Activated CD4-positive, alpha-beta memory T cell treated with anti-CD3 and anti-CD28 coated beads for 36 hours (primary cell): Measurements from ENCODE around the gene TPSB2. TPM values are rescaled to one million over a fixed set of nuclear protein-coding genes. Genes with fewer than 3 reads are reported as not detected.

Source experiments
- CTCF ChIA-PET: fragments of 350-600 bp; sonication (Branson Sonifier 250); formaldehyde crosslinking; loops from one replicate; lab custom pipeline; 2021; ENCODE audit warnings: antibody characterized with exemption, inconsistent platforms; lab: Charles Lee
- POLR2A ChIA-PET: fragments of 350-600 bp; sonication (Branson Sonifier 250); formaldehyde crosslinking; loops from one replicate; lab custom pipeline; 2021; ENCODE audit warnings: antibody characterized with exemption; lab: Charles Lee
- DNase-seq: peaks from one replicate; pipeline ENCODE4 v3.0.0-alpha.2; 2020
- H3K27ac Mint-ChIP-seq: one replicate; pipeline ENCODE4 v1.8.0; 2021; ENCODE audit warnings: mixed read lengths
- H3K27me3 Mint-ChIP-seq: one replicate; pipeline ENCODE4 v1.8.0; 2021; ENCODE audit warnings: mixed read lengths
- H3K36me3 Mint-ChIP-seq: one replicate; pipeline ENCODE4 v1.8.0; 2021; ENCODE audit warnings: mixed read lengths
- H3K4me1 Mint-ChIP-seq: one replicate; pipeline ENCODE4 v1.8.0; 2021; ENCODE audit warnings: low read depth, mixed read lengths
- H3K4me3 Mint-ChIP-seq: one replicate; pipeline ENCODE4 v1.8.0; 2021; ENCODE audit warnings: mild to moderate bottlenecking, mixed read lengths
- H3K9me3 Mint-ChIP-seq: one replicate; pipeline ENCODE4 v1.8.0; 2021; ENCODE audit warnings: mixed read lengths
- intact Hi-C: fragments of 100-400 bp; cut with micrococcal nuclease; formaldehyde crosslinking; loops from one replicate; pipeline ENCODE4 v1.15.1; 2023
- total RNA-seq, 2 experiments: library from RNA; stranded (reverse); gene quantifications; one replicate each; pipeline ENCODE4 v1.2.3, GENCODE V29; 2021

The TPSB2 gene
- total RNA-seq, 2 experiments from 2014 or later: not detected

DNA sequence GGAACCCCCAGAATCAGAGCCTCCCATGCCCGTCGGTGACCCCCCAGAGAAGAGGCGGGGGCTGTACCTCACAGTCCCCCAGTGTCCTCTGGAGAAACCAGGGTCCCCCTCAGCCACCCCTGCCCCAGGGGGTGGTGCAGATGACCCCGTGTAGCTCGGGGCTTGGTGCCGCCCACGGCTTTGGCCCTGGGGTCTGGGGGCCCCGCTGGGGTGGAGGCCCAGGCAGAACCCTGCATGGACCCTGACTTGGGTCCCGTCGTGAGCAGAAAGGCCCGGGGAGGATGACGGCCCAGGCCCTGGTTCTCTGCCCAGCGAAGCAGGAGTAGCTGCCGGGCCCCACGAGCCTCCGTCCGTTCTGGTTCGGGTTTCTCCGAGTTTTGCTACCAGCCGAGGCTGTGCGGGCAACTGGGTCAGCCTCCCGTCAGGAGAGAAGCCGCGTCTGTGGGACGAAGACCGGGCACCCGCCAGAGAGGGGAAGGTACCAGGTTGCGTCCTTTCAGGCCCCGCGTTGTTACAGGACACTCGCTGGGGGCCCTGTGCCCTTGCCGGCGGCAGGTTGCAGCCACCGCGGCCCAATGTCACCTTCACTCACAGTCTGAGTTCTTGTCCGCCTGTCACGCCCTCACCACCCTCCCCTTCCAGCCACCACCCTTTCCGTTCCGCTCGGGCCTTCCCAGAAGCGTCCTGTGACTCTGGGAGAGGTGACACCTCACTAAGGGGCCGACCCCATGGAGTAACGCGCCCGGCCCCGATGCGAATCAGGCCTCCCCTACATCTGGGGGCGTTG lies 8.9 kb downstream of the TPSB2 start:
- Mint-ChIP-seq H3K4me3 (no peak overlapping the region), H3K27me3 (no peaks in the 10 kb centered on the region), H3K4me1 (no peaks in the 10 kb centered on the region), H3K36me3 (no peaks in the 10 kb centered on the region), H3K27ac (no peak overlapping the region), H3K9me3 (no peaks in the 10 kb centered on the region)
- ChIA-PET CTCF (interaction anchor here (0.6 kb wide), 1 partner anchor 484 kb away, joined by 3 read pairs; no protein-coding TSS in a partner anchor), POLR2A (no interaction called here)
- intact Hi-C loops: no loop called here
- DNase-seq: no peak

DNA sequence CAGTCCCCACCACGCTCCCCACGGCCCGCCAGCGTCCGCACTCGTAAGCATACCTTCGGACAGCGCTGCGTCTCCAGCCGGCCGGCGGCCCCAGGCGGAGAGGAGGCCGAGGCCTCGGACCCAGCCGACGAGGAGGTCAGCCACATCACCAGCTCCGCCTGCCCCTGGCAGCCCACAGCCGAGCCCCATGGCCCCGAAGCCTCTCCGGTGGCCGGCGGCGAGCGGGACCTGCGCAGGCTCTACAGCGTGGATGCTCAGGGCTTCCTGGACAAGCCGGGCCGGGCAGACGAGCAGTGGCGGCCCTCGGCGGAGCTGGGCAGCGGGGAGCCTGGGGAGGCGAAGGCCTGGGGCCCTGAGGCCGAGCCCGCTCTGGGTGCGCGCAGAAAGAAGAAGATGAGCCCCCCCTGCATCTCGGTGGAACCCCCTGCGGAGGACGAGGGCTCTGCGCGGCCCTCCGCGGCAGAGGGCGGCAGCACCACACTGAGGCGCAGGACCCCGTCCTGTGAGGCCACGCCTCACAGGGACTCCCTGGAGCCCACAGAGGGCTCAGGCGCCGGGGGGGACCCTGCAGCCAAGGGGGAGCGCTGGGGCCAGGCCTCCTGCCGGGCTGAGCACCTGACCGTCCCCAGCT lies 9.8 kb downstream of the TPSB2 start:
- Mint-ChIP-seq H3K36me3 (no peaks in the 10 kb centered on the region), H3K4me1 (no peaks in the 10 kb centered on the region), H3K27ac (no peak overlapping the region), H3K4me3 (no peak overlapping the region), H3K9me3 (no peaks in the 10 kb centered on the region), H3K27me3 (no peaks in the 10 kb centered on the region)
- ChIA-PET POLR2A (no interaction called here), CTCF (no interaction called here)
- intact Hi-C loops: no loop called here
- no peak for DNase-seq

DNA sequence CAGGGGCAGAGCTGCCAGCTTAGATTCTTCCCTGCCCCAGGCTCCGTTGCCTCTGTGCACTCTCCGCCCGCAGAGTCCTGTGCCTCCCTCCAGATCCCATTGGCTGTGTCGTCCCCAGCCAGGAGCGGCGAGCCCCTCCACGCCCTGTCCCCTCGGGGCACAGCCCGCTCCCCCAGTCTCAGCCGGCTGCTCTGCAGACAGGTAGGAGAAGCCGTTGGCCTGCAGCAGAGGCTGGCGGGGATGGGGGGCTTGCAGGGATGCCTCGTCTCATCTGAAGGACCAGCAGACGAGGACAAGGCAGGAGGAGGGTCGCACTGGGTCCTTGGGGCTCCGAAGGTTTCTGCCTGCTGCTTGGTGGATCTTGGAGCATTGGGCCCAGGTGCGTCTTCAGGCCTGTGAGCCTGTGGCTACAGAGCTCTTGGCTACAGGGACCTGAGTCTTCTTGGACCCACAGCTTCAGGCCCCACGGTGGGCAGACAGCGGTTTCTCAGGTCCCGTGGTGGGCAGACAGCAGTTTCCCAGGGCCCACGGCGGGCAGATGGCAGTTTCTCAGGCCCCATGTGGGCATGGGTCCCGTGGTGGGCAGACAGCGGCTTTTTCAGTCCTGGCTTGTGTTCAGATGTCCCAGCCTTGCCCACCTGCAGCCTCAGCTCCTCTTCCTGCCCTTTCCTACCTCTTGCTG lies 10.9 kb downstream of the TPSB2 start:
- ChIA-PET POLR2A (no interaction called here), CTCF (no interaction called here)
- no peaks in the 10 kb centered on the region for H3K9me3 Mint-ChIP-seq

DNA sequence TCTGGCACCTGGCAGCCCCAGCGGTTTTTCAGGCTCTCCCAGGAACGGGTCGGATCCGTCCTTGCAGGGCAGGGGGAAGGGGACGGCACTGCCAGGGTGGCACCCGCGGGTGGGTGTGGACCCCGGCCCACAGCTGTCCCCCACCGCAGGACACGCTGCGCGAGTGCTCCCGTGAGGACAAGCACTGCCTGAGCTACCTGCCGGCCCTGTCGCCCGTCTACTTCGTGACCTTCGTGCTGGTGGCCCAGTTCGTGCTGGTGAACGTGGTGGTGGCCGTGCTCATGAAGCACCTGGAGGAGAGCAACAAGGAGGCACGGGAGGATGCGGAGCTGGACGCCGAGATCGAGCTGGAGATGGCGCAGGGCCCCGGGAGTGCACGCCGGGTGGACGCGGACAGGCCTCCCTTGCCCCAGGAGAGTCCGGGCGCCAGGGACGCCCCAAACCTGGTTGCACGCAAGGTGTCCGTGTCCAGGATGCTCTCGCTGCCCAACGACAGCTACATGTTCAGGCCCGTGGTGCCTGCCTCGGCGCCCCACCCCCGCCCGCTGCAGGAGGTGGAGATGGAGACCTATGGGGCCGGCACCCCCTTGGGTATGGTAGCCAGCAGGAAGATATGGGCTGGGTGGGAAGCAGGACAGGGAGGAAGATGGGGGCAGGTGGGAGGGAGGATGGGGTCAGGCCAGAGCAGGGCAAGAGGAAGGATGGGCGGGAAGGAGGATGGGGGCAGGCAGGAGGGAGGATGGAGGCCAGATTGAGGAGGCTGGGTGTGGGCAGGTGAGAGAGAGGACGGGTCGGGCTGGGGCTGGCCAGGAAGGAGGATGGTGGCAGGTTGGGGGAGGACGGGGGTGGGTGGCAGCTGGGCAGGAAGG lies 11.7 kb downstream of the TPSB2 start:
- no peak for DNase-seq
- intact Hi-C loops: no loop called here
- no peak overlapping the region for H3K4me3 Mint-ChIP-seq
- no peaks in the 10 kb centered on the region for H3K9me3 Mint-ChIP-seq
- CTCF ChIA-PET: no interaction called here
- POLR2A ChIA-PET: no interaction called here
- no peaks in the 10 kb centered on the region for H3K4me1 Mint-ChIP-seq
- H3K27me3 Mint-ChIP-seq: no peaks in the 10 kb centered on the region
- H3K27ac Mint-ChIP-seq: no peak overlapping the region
- H3K36me3 Mint-ChIP-seq: no peaks in the 10 kb centered on the region

More for the DNA sequence above, 10.9 kb downstream of the TPSB2 start:
- no peak overlapping the region for H3K4me3 Mint-ChIP-seq
- no peaks in the 10 kb centered on the region for H3K4me1 Mint-ChIP-seq
- no peak for DNase-seq
- H3K36me3 Mint-ChIP-seq: no peaks in the 10 kb centered on the region
- H3K27me3 Mint-ChIP-seq: no peaks in the 10 kb centered on the region
- H3K27ac Mint-ChIP-seq: no peak overlapping the region
- intact Hi-C loops: no loop called here

DNA sequence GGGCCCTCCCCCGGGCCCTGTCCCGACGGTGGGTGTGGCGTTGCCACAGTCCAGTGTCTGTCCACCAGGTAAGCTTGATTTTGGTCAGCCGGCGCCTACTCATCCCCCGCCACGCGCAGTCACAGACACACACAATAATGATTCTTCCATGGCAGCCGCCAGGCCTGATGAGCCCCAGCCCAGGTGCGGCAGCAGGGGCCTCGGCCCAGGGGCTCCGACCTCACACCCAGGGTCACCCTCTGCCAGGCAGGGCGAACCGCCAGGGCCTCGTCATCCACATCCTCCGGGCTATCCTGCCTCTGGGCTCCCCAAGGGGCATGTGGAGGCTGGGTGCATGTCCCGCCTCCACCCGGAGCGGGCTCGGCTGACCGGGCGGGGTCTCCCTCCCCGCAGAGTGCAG lies 12.5 kb downstream of the TPSB2 start:
- H3K36me3 Mint-ChIP-seq: no peaks in the 10 kb centered on the region
- no peaks in the 10 kb centered on the region for H3K27me3 Mint-ChIP-seq
- intact Hi-C loops: no loop called here
- H3K27ac Mint-ChIP-seq: no peak overlapping the region
- DNase-seq: no peak
- ChIA-PET POLR2A (no interaction called here), CTCF (no interaction called here)
- H3K9me3 Mint-ChIP-seq: no peaks in the 10 kb centered on the region
- H3K4me3 Mint-ChIP-seq: no peak overlapping the region
- no peaks in the 10 kb centered on the region for H3K4me1 Mint-ChIP-seq

DNA sequence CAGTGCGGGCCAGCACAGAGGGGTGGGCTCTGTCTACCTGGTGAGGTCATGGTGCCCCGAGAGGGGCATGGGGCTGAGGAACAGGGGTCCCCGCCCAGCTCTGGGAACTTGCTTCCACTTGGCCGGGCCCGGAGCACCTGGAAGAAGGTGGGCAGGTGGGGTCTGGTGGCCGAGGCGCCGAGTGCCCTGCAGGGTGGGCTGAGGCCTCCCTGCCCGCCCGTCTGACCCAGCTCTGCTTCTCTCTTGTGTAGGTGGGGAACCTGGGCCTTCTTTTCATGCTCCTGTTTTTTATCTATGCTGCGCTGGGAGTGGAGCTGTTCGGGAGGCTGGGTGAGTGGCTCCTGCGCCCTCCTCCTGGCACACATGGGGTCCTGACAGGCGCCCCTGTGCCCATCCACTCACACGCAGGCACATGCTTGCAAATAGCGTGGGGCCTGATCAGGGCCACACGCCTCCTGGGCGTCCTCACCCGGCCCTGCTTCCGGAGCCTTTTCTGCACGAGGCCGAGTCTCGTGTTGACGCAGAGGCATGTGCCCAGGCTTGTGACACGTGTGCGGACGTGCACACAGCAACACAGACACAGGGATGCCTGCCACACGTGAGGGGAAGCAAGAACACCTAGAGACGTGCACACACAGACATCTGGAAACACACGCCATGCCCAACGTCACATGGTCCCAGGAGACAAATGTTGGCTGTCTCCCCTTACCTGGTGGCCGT lies 13.1 kb downstream of the TPSB2 start:
- Mint-ChIP-seq H3K4me3 (no peak overlapping the region), H3K27ac (no peak overlapping the region), H3K4me1 (no peaks in the 10 kb centered on the region), H3K27me3 (no peaks in the 10 kb centered on the region), H3K9me3 (no peaks in the 10 kb centered on the region), H3K36me3 (no peaks in the 10 kb centered on the region)
- POLR2A ChIA-PET: no interaction called here
- intact Hi-C loops: no loop called here
- CTCF ChIA-PET: no interaction called here
- no peak for DNase-seq

DNA sequence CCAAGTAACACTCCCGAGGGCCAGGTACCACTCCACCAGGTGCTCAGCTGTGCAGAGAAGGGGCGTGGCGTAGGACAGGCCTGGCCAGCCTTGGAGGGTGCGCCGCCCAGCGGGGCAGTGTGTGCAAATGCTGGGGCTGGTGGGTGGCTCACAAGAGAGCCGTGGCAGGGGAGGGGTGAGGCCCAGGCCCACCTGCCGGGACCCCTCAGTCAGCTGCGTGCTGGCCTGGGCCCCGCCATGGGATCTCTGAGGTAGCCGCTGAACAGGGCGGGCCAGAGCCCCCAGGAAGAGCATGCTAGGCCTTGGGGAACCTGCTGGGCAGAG lies 13.7 kb downstream of the TPSB2 start:
- no peak overlapping the region for H3K4me3 Mint-ChIP-seq
- DNase-seq: no peak
- no peaks in the 10 kb centered on the region for H3K36me3 Mint-ChIP-seq
- ChIA-PET CTCF (no interaction called here), POLR2A (no interaction called here)
- H3K4me1 Mint-ChIP-seq: no peaks in the 10 kb centered on the region
- no peaks in the 10 kb centered on the region for H3K9me3 Mint-ChIP-seq
- H3K27me3 Mint-ChIP-seq: no peaks in the 10 kb centered on the region
- intact Hi-C loops: no loop called here
- H3K27ac Mint-ChIP-seq: no peak overlapping the region

DNA sequence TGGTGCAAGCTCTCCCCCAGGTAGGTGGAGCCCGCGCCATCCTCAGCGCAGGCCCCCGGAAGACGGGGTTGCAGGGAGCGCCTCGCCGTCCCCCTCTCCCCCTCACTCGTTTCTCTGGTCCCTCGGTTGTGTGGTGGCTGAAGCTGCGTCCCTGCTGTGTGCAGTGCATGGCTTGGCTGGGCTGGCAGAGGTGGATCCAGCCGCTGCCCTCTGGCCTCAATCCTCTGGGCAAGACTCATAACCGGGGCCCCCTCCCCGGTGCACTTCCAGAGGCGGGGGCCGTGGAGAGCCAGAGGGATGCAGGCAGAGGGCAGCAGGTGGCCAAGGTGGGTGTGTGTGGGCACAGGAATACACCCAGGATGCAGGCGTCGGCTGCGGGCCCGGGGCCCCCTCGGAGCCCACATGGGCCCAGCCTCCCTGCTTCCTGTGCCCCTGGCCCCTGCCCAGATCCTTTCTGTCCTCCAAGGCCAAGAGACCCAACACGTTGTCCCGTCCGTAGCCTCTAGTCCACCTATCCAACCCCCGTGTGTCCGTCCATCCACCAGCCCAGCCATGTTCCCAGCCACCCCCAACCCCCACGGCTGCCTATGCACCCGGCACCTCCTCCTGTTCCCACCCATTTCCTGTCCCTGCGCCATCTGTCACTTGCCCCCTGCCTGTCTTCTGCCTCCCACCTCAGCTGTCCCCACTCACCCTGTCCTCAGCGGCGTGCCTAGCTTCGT lies 14.2 kb downstream of the TPSB2 start:
- no peaks in the 10 kb centered on the region for H3K36me3 Mint-ChIP-seq
- no peak overlapping the region for H3K27ac Mint-ChIP-seq
- ChIA-PET POLR2A (no interaction called here), CTCF (no interaction called here)
- no peak for DNase-seq
- intact Hi-C loops: no loop called here
- H3K4me1 Mint-ChIP-seq: no peaks in the 10 kb centered on the region
- H3K27me3 Mint-ChIP-seq: no peaks in the 10 kb centered on the region
- no peak overlapping the region for H3K4me3 Mint-ChIP-seq
- H3K9me3 Mint-ChIP-seq: no peaks in the 10 kb centered on the region

DNA sequence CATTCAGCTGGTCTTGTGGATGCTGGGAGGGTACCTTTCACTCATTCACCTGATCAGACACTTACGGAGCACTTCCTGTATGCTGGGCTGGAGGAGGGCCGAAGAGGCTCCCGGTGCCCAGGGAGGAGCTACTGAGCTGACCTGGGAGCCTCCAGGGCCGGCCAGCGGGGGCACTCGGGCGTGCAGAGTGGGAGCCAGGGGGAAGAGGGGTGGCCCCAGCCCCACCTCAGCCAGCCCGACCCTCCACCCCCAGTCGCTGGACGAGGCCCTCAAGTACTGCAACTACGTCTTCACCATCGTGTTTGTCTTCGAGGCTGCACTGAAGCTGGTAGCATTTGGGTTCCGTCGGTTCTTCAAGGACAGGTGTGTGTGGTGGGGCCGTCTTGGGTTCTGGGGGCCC lies 15.3 kb downstream of the TPSB2 start:
- H3K4me1 Mint-ChIP-seq: no peaks in the 10 kb centered on the region
- no peak overlapping the region for H3K27ac Mint-ChIP-seq
- H3K4me3 Mint-ChIP-seq: no peak overlapping the region
- no peaks in the 10 kb centered on the region for H3K36me3 Mint-ChIP-seq
- intact Hi-C loops: no loop called here
- ChIA-PET POLR2A (no interaction called here), CTCF (no interaction called here)
- no peaks in the 10 kb centered on the region for H3K27me3 Mint-ChIP-seq
- H3K9me3 Mint-ChIP-seq: no peaks in the 10 kb centered on the region
- DNase-seq: no peak

DNA sequence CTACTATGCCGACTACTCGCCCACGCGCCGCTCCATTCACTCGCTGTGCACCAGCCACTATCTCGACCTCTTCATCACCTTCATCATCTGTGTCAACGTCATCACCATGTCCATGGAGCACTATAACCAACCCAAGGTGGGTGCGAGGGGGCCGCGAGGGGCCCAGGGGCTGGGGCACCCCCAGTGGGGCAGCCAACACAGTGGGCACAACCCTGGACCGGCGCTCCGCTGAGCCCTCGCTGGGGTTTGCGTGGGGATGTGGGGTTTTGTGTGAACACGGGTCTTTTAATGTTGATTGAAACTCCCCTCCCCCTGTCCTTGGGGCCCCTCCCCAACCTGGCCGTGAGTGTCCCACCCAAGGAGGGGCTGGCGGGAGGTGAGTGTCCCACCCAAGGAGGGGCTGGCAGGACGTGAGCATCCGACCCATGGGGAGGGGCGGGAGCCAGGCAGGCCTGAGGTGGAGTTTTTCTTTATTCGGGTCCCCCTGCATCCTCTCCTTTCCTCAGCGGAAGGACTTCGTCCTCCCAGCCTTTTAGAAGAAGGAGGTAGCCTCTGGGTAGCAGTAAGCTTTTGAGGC lies 16.1 kb downstream of the TPSB2 start:
- POLR2A ChIA-PET: no interaction called here
- DNase-seq: no peak
- intact Hi-C loops: no loop called here
- Mint-ChIP-seq H3K4me3 (no peak overlapping the region), H3K36me3 (no peaks in the 10 kb centered on the region), H3K27ac (no peak overlapping the region), H3K4me1 (no peaks in the 10 kb centered on the region), H3K27me3 (no peaks in the 10 kb centered on the region), H3K9me3 (no peaks in the 10 kb centered on the region)
- CTCF ChIA-PET: no interaction called here

DNA sequence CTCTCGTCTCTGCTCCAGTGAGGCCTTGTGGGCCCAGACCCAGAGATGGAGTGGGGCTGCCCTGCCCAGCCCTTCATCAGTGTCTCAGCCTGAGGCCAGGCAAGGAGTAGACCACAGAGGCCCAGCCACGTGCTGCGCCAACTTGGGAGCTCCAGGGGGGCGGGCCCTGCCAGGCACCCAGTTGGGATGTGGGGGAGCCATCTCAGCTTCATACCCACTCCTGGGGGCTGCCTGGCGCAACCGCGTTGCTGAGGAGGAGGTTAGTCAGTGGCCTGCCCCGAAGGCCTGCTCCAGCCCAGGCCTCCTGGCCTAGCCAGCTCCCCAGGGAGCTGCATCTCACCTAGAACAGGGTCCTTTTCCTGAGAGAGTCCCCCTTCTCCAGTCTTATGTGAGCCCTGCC lies 16.8 kb downstream of the TPSB2 start:
- Mint-ChIP-seq H3K4me1 (no peaks in the 10 kb centered on the region), H3K27me3 (no peaks in the 10 kb centered on the region), H3K27ac (no peak overlapping the region), H3K36me3 (no peaks in the 10 kb centered on the region), H3K4me3 (no peak overlapping the region), H3K9me3 (no peaks in the 10 kb centered on the region)
- no peak for DNase-seq
- ChIA-PET CTCF (no interaction called here), POLR2A (no interaction called here)
- intact Hi-C loops: no loop called here
